GM12878 (cell line): ENCODE measurements around the gene GCFC2. TPM values are rescaled to one million over a fixed set of nuclear protein-coding genes. Genes with fewer than 3 reads are reported as not detected.

Source experiments
- ATAC-seq: fragments of 200-7000 bp; cut with Tn5 transposase; 3 replicates; pipeline ENCODE4 v1.9.1; 2020; ENCODE audit warnings: mild to moderate bottlenecking, moderate library complexity
- BruUV-seq: library from RNA; stranded (reverse); fragments of 400-500 nt; replicated peaks from 2 replicates; lab custom pipeline; 2021; lab: Mats Ljungman, UMichigan
- CTCF ChIA-PET: fragments of 300-600 bp; sonication (Branson Sonifier 250); formaldehyde crosslinking; extraction: SDS; loops from one replicate; lab custom pipeline; 2021; ENCODE audit warnings: inconsistent platforms; lab: Yijun Ruan, JAX
- POLR2A ChIA-PET: fragments of 350-600 bp; formaldehyde crosslinking; extraction: SDS; loops from one replicate; lab custom pipeline; 2021; ENCODE audit warnings: inconsistent platforms; lab: Charles Lee
- RAD21 ChIA-PET: fragments of 300-600 bp; sonication (Branson Sonifier 250); formaldehyde crosslinking; loops from one replicate; lab custom pipeline; 2023; ENCODE audit warnings: antibody characterized with exemption; ENCODE audit not compliant: unreplicated experiment; lab: Charles Lee
- SMC1A ChIA-PET: fragments of 300-600 bp; sonication (Branson Sonifier 250); formaldehyde crosslinking; loops from one replicate; lab custom pipeline; 2023; ENCODE audit not compliant: unreplicated experiment, uncharacterized antibody; lab: Charles Lee
- DNase-seq: peaks from one replicate; pipeline ENCODE4 v3.0.0-alpha.2; 2011; ENCODE audit warnings: low read depth, low spot score
- FAIRE-seq: peaks from 3 replicates; lab custom pipeline; 2011; peaks lifted over from hg19 to GRCh38; lab: Jason Lieb, UNC
- H2AFZ ChIP-seq: 2 replicates; pipeline ENCODE4 v1.6.0; 2011; ENCODE audit warnings: low read depth, low read length, control low read depth; ENCODE audit not compliant: control insufficient read depth
- H3K27ac ChIP-seq: 2 replicates; pipeline ENCODE4 v1.5.1; 2011; ENCODE audit warnings: control low read depth; ENCODE audit not compliant: control insufficient read depth, insufficient read depth
- H3K27me3 ChIP-seq, 2 experiments: replicated peaks in 1 of 2; 2 replicates each; pipeline versions ENCODE4 v1.6.0 to v1.6.1; 2011; ENCODE audit warnings: low read length in 1 of 2; ENCODE audit not compliant: control insufficient read depth in 2 of 2, insufficient read depth in 2 of 2
- H3K36me3 ChIP-seq, 2 experiments: 2 replicates each; pipeline ENCODE4 v1.5.1; 2011; ENCODE audit warnings: low read length in 1 of 2; ENCODE audit not compliant: control insufficient read depth in 2 of 2, insufficient read depth in 2 of 2
- H3K4me1 ChIP-seq: 2 replicates; pipeline ENCODE4 v1.6.1; 2011; ENCODE audit warnings: mild to moderate bottlenecking, low read length, moderate library complexity, mixed read lengths; ENCODE audit not compliant: control insufficient read depth, insufficient read depth
- H3K4me2 ChIP-seq: 2 replicates; pipeline ENCODE4 v1.6.0; 2011; ENCODE audit warnings: control low read depth; ENCODE audit not compliant: control insufficient read depth, insufficient read depth
- H3K4me3 ChIP-seq: fragments of 200-600 bp; sonication (generic); 2 replicates; pipeline ENCODE4 v1.5.1; 2016
- H3K79me2 ChIP-seq: 2 replicates; pipeline ENCODE4 v1.6.0; 2011; ENCODE audit warnings: low read length; ENCODE audit not compliant: control insufficient read depth, insufficient read depth
- H3K9ac ChIP-seq: 2 replicates; pipeline ENCODE4 v1.8.0; 2011; ENCODE audit warnings: low read length, control low read depth, mixed read lengths; ENCODE audit not compliant: control insufficient read depth, insufficient read depth
- H3K9me3 ChIP-seq: replicated peaks from 3 replicates; pipeline ENCODE4 v1.5.1; 2011; ENCODE audit warnings: mild to moderate bottlenecking, low read length; ENCODE audit not compliant: control insufficient read depth, insufficient read depth
- H4K20me1 ChIP-seq: 2 replicates; pipeline ENCODE4 v1.6.0; 2011; ENCODE audit not compliant: control insufficient read depth, insufficient read depth
- BHLHE40 ChIP-seq, 2 experiments: fragments of 450-650 bp in 1 of 2; IDR thresholded peaks; 2 replicates each; pipeline ENCODE4 v1.6.1; 2011 to 2017; ENCODE audit warnings: low read depth in 2 of 2, borderline replicate concordance in 1 of 2, improper control_type of control experiment in 1 of 2, low read length in 1 of 2, mild to moderate bottlenecking in 1 of 2
- JUND ChIP-seq: IDR thresholded peaks from 2 replicates; pipeline ENCODE4 v1.6.1; 2012; ENCODE audit warnings: low read depth, mild to moderate bottlenecking, low read length, improper control_type of control experiment, moderate library complexity
- MTA2 ChIP-seq: fragments of 450-650 bp; IDR thresholded peaks from 2 replicates; pipeline ENCODE4 v1.6.1; 2016; ENCODE audit warnings: low read depth, mild to moderate bottlenecking, moderate library complexity
- NR2C1 ChIP-seq: fragments of 450-650 bp; IDR thresholded peaks from 2 replicates; pipeline ENCODE4 v1.6.1; 2017; ENCODE audit warnings: antibody characterized with exemption, mild to moderate bottlenecking, moderate library complexity
- POU2F2 ChIP-seq: IDR thresholded peaks from 3 replicates; pipeline ENCODE4 v1.6.1; 2011; ENCODE audit warnings: low read depth, mild to moderate bottlenecking, low read length, borderline replicate concordance
- TCF12 ChIP-seq: IDR thresholded peaks from 2 replicates; pipeline ENCODE4 v1.6.1; 2011; ENCODE audit warnings: low read depth, mild to moderate bottlenecking, low read length
- ZBTB4 ChIP-seq: fragments of 450-650 bp; formaldehyde crosslinking; IDR thresholded peaks from 2 replicates; pipeline ENCODE4 v1.4.0; 2022; ENCODE audit warnings: mild to moderate bottlenecking, moderate library complexity
- ZNF207 ChIP-seq: fragments of 450-650 bp; IDR thresholded peaks from 2 replicates; pipeline ENCODE4 v1.6.1; 2014; ENCODE audit warnings: antibody characterized with exemption, mild to moderate bottlenecking, borderline replicate concordance
- WGBS: methylation state at CpG from one replicate; pipeline ENCODE4 v1.1.6; 2016; ENCODE audit warnings: low lambda C conversion rate; ENCODE audit not compliant: insufficient replicate concordance, insufficient coverage; ENCODE audit errors: missing lambda C conversion rate; 5-methylcytosine and 5-hydroxymethylcytosine counted together
- in situ Hi-C: fragments of 300-500 bp; cut with MboI; formaldehyde crosslinking; loops from 9 replicates; pipeline ENCODE4 v1.14.3; 2018; ENCODE audit warnings: mixed read lengths
- intact Hi-C: fragments of 100-400 bp; cut with micrococcal nuclease; formaldehyde crosslinking; loops from one replicate; pipeline ENCODE4 v1.14.2; 2022; ENCODE audit not compliant: unreplicated experiment
- polyA plus RNA-seq, 11 experiments: library from polyadenylated mRNA; depleted of rRNA in 4 of 11; unstranded in 6 of 11; stranded (reverse) in 5 of 11; fragments of >200 nt; fragmentation: Nextera tagmentation in 4 of 11; fragmentation: Illumina TruSeq in 1 of 11; extraction: Ambion mirVana in 4 of 11; extraction: Trizol in 1 of 11; gene quantifications; 1 replicate in 1 of 11; 2 replicates in 10 of 11; pipeline versions ENCODE4 v1.2.1 to v1.2.3, GENCODE V29; 2011 to 2016; ENCODE audit warnings: inconsistent platforms in 2 of 11, missing spikeins in 2 of 11, low read depth in 1 of 11
- total RNA-seq, 4 experiments: library from RNA; depleted of rRNA in 3 of 4; stranded (reverse); fragments of >200 nt in 3 of 4; fragmentation: Illumina TruSeq in 1 of 4; extraction: Trizol in 1 of 4; gene quantifications; 2 replicates each; pipeline versions ENCODE4 v1.2.1 to v1.2.3, GENCODE V29; 2013 to 2021

Gene GCFC2
- total and polyA plus RNA-seq, 10 of the 15 experiments (the other 5 are each of a cell fraction or from before 2014, with no cell fraction given) = 15.5 to 36.5 (median 27.4) TPM

DNA sequence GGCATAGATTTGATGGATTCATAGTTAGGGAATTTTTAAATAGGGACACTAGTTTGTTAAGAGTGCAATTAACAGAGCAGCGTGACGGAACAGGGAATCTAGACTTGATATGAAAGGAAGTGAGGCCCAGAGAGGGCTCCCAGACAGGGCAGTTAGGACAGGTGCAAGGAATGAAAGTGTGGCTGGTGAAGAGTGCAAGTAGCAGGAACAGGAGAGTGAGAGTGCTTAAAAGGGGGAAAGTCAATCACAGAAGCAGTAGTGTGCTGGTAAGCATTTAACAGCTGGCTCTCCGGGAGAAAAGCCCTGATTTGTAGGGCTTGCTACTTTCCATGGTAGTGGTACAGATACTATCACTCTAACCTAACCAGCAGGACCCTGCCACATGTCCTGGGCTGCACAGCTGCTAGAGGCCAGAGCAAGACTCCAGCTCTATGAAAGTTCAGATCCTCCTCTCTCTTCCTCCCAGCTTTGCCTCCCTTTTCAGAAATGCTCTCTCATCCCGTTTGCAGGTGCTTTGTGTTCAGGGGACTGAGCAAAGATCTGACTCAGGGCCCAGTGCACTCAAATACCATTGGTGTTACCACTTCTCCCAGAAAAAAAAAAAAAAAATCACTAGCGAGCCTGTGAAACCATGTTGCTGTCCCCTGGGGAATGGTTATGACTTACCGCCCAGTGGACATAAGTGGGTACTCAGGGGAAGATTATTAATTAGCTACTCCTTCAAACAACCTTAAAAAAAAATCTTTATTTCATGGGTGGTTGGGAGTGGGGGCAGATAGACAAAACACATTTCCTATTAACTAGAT is 18.1 kb upstream of the GCFC2 start:
- 19% methylated on average over 6 of the region's 6 CpGs for WGBS
- Histone ChIP-seq H4K20me1 (no peaks in the 10 kb centered on the region), H3K4me3 (no peak overlapping the region), H3K4me1 (no peaks in the 10 kb centered on the region), H3K4me2 (no peak overlapping the region), H3K9ac (no peak overlapping the region), H2AFZ (no peak overlapping the region), H3K79me2 (no peaks in the 10 kb centered on the region), H3K27me3 (no peaks in the 10 kb centered on the region), H3K9me3 (no peaks in the 10 kb centered on the region; the same call in 2 of the 3 replicates), H3K36me3 (no peaks in the 10 kb centered on the region), H3K27ac (no peak overlapping the region)
- ChIA-PET CTCF (interaction anchor here (0.6 to 1.5 kb wide), 3 partner anchors 13 to 865 kb away, joined by 3 to 5 read pairs (median 3); no protein-coding TSS in a partner anchor), SMC1A (no interaction called here), RAD21 (no interaction called here), POLR2A (no interaction called here)
- peak; percentile 42 for ATAC-seq
- FAIRE-seq = no peak
- BruUV-seq = no TSS peak
- intact Hi-C loops (no loop called here), in situ Hi-C loops (no loop called here)
- no peak for TF ChIP-seq TCF12
- no peak for TF ChIP-seq POU2F2
- no peak for DNase-seq

DNA sequence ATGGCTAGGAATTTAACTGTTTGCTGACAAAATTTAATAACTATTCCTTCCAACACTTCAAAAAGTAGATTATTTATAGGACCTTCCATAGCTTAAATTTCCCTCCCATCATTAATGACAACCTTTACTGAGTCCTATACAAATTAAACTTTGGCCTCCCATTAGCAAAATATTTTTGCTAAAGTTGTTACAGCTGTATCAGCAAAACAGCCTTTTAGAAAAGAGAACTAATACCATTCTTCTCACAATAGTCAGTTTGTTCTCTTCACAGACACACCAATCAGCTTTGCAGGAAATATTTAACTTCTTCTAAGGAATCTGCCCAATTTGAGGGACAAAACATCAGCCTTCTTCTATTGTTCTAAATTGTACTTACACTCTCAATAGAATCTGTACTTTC is 12.0 kb upstream of the GCFC2 start:
- BruUV-seq = no TSS peak
- in situ Hi-C loops = no loop called here
- ChIA-PET POLR2A (no interaction called here), SMC1A (interaction anchor here (0.8 to 1.0 kb wide), 2 partner anchors 14 to 36 kb away, joined by 3 to 4 read pairs; no protein-coding TSS in a partner anchor), RAD21 (no interaction called here), CTCF (interaction anchor here (0.7 kb wide), 1 partner anchor 11 kb away, joined by 3 read pairs; no protein-coding TSS in a partner anchor)
- DNase-seq (no peak), FAIRE-seq (no peak), ATAC-seq (no peak)
- H3K27ac ChIP-seq = no peak overlapping the region
- intact Hi-C loops = no loop called here
- H3K4me1 ChIP-seq = no peaks in the 10 kb centered on the region
- H3K36me3 ChIP-seq = no peaks in the 10 kb centered on the region
- no peak overlapping the region for H3K4me2 ChIP-seq
- no peaks in the 10 kb centered on the region for H4K20me1 ChIP-seq
- H2AFZ ChIP-seq = no peak overlapping the region
- H3K27me3 ChIP-seq = no peaks in the 10 kb centered on the region; a peak in 1 of 4 replicates
- no peak overlapping the region for H3K4me3 ChIP-seq
- H3K9me3 ChIP-seq = no peaks in the 10 kb centered on the region
- H3K79me2 ChIP-seq = no peaks in the 10 kb centered on the region
- no peak overlapping the region for H3K9ac ChIP-seq
- no peak for TF ChIP-seq JUND
- TF ChIP-seq NR2C1 = no peak
- TF ChIP-seq POU2F2 = no peak
- TF ChIP-seq MTA2 = no peak
- no peak for TF ChIP-seq ZBTB4 (CRISPR knock-in tag)
- TF ChIP-seq ZNF207 = no peak
- no peak for TF ChIP-seq BHLHE40 (IDR thresholded peaks at IDR 0.05; ENCODE audit: borderline replicate concordance in 1 of 2, low read depth in 2 of 2, low read length in 1 of 2)
